ENCODE results near the gene PRICKLE4.

PRICKLE4 gene

DNA sequence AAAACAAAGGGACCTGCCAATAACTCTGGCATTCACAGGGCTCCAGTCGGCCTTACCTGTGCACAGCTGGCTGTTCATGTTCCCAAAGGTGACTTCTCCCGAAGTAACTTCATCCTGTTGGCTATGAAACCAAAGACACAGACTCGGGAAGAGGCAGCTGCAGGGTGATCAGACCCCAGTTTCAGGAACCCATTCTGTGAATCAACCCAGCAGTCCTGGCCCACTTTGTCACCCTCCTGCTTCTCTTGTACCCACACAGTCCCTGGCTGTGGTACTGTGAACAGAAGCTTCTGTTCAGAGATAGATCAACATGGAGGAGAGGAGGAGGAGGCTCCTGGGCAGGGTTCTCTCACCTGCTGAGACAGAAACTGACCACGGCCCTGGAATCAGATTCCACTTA is 24.7 kb upstream of the PRICKLE4 start (continued):
- TF ChIP-seq, protein P1, sequence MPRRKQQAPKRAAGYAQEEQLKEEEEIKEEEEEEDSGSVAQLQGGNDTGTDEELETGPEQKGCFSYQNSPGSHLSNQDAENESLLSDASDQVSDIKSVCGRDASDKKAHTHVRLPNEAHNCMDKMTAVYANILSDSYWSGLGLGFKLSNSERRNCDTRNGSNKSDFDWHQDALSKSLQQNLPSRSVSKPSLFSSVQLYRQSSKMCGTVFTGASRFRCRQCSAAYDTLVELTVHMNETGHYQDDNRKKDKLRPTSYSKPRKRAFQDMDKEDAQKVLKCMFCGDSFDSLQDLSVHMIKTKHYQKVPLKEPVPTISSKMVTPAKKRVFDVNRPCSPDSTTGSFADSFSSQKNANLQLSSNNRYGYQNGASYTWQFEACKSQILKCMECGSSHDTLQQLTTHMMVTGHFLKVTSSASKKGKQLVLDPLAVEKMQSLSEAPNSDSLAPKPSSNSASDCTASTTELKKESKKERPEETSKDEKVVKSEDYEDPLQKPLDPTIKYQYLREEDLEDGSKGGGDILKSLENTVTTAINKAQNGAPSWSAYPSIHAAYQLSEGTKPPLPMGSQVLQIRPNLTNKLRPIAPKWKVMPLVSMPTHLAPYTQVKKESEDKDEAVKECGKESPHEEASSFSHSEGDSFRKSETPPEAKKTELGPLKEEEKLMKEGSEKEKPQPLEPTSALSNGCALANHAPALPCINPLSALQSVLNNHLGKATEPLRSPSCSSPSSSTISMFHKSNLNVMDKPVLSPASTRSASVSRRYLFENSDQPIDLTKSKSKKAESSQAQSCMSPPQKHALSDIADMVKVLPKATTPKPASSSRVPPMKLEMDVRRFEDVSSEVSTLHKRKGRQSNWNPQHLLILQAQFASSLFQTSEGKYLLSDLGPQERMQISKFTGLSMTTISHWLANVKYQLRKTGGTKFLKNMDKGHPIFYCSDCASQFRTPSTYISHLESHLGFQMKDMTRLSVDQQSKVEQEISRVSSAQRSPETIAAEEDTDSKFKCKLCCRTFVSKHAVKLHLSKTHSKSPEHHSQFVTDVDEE (CRISPR knock-in tag; IDR thresholded peaks at IDR 0.05): no peak
- TF ChIP-seq GLIS3 (CRISPR knock-in tag; IDR thresholded peaks at IDR 0.05): no peak
- TF ChIP-seq PPARA (CRISPR knock-in tag; IDR thresholded peaks at IDR 0.05; ENCODE audit: borderline replicate concordance): no peak

DNA sequence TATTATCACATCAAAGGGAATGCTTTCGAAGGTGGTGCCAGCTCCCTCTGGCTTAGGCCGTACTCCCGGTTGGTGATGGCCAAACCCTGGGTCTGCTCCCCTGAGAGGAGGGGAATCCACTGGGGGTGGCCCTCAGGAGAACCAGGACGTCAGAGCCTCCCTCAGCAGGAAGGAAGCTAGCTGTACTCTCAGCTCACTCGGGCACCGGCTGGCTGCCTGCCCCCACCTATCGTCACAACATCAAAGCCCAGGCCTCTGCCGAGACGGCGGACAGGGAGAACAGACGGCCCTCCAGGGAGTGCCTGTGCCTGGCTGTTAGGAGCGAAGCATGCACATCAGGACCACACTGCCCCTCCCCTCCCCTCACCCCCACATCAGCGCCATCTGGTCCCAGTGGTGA is 24.2 kb upstream of the PRICKLE4 start:
- no peak for ATAC-seq

DNA sequence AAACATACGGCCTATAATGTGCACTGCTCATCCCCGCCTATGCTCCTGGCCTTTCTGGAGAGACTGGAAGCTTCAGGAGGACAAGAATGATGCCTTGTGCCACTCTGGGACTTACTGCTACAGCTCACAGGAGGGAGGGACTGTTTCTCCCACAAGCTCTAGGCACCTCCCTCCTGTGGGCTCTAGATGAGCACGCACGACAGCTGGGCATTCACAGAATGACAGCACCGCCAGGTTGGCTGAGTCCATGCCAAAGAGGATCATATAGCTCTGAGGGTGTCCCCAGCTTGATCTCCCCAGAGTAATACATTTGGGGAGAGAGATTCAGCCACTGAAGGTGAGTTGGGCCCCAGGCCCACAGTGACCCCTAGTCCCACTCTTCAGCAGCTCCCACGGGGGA is 23.3 kb upstream of the PRICKLE4 start:
- TF ChIP-seq BACH2 (CRISPR knock-in tag; IDR thresholded peaks at IDR 0.05; ENCODE audit: borderline replicate concordance): no peak
- TF ChIP-seq, protein P2, sequence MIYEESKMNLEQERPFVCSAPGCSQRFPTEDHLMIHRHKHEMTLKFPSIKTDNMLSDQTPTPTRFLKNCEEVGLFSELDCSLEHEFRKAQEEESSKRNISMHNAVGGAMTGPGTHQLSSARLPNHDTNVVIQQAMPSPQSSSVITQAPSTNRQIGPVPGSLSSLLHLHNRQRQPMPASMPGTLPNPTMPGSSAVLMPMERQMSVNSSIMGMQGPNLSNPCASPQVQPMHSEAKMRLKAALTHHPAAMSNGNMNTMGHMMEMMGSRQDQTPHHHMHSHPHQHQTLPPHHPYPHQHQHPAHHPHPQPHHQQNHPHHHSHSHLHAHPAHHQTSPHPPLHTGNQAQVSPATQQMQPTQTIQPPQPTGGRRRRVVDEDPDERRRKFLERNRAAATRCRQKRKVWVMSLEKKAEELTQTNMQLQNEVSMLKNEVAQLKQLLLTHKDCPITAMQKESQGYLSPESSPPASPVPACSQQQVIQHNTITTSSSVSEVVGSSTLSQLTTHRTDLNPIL (CRISPR knock-in tag; IDR thresholded peaks at IDR 0.05; ENCODE audit: low read depth): no peak
- no peak for TF ChIP-seq OSR1 (CRISPR knock-in tag; IDR thresholded peaks at IDR 0.05)
- no peak for TF ChIP-seq ZC3H10 (CRISPR knock-in tag; IDR thresholded peaks at IDR 0.05)
- no peak for TF ChIP-seq ZNF565 (CRISPR knock-in tag; conservative IDR thresholded peaks at IDR 0.05; ENCODE audit: low read depth)
- no peak for TF ChIP-seq ARNTL (CRISPR knock-in tag; IDR thresholded peaks at IDR 0.05; ENCODE audit: borderline replicate concordance, low read depth)
- TF ChIP-seq GLIS3 (CRISPR knock-in tag; IDR thresholded peaks at IDR 0.05): no peak
- TF ChIP-seq, protein P3, sequence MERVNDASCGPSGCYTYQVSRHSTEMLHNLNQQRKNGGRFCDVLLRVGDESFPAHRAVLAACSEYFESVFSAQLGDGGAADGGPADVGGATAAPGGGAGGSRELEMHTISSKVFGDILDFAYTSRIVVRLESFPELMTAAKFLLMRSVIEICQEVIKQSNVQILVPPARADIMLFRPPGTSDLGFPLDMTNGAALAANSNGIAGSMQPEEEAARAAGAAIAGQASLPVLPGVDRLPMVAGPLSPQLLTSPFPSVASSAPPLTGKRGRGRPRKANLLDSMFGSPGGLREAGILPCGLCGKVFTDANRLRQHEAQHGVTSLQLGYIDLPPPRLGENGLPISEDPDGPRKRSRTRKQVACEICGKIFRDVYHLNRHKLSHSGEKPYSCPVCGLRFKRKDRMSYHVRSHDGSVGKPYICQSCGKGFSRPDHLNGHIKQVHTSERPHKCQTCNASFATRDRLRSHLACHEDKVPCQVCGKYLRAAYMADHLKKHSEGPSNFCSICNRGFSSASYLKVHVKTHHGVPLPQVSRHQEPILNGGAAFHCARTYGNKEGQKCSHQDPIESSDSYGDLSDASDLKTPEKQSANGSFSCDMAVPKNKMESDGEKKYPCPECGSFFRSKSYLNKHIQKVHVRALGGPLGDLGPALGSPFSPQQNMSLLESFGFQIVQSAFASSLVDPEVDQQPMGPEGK (CRISPR knock-in tag; IDR thresholded peaks at IDR 0.05; ENCODE audit: borderline replicate concordance): no peak
- TF ChIP-seq ZNF70 (CRISPR knock-in tag; IDR thresholded peaks at IDR 0.05): no peak
- TF ChIP-seq, protein P4, sequence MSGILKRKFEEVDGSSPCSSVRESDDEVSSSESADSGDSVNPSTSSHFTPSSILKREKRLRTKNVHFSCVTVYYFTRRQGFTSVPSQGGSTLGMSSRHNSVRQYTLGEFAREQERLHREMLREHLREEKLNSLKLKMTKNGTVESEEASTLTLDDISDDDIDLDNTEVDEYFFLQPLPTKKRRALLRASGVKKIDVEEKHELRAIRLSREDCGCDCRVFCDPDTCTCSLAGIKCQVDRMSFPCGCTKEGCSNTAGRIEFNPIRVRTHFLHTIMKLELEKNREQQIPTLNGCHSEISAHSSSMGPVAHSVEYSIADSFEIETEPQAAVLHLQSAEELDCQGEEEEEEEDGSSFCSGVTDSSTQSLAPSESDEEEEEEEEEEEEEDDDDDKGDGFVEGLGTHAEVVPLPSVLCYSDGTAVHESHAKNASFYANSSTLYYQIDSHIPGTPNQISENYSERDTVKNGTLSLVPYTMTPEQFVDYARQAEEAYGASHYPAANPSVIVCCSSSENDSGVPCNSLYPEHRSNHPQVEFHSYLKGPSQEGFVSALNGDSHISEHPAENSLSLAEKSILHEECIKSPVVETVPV (CRISPR knock-in tag; IDR thresholded peaks at IDR 0.05): no peak
- TF ChIP-seq PPARA (CRISPR knock-in tag; IDR thresholded peaks at IDR 0.05; ENCODE audit: borderline replicate concordance): no peak
- TF ChIP-seq TOX (CRISPR knock-in tag; IDR thresholded peaks at IDR 0.05; ENCODE audit: borderline replicate concordance): no peak
- TF ChIP-seq ZFP3 (CRISPR knock-in tag; IDR thresholded peaks at IDR 0.05): no peak
- no peak for TF ChIP-seq ZNF8 (CRISPR knock-in tag; IDR thresholded peaks at IDR 0.05)
- TF ChIP-seq ESRRG (CRISPR knock-in tag; IDR thresholded peaks at IDR 0.05): no peak
- TF ChIP-seq TCF4 (CRISPR knock-in tag; IDR thresholded peaks at IDR 0.05; ENCODE audit: borderline replicate concordance): no peak
- TF ChIP-seq, protein P5, sequence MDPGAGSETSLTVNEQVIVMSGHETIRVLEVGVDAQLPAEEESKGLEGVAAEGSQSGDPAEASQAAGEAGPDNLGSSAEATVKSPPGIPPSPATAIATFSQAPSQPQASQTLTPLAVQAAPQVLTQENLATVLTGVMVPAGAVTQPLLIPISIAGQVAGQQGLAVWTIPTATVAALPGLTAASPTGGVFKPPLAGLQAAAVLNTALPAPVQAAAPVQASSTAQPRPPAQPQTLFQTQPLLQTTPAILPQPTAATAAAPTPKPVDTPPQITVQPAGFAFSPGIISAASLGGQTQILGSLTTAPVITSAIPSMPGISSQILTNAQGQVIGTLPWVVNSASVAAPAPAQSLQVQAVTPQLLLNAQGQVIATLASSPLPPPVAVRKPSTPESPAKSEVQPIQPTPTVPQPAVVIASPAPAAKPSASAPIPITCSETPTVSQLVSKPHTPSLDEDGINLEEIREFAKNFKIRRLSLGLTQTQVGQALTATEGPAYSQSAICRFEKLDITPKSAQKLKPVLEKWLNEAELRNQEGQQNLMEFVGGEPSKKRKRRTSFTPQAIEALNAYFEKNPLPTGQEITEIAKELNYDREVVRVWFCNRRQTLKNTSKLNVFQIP (CRISPR knock-in tag; IDR thresholded peaks at IDR 0.05; ENCODE audit: borderline replicate concordance, low read depth): no peak
- TF ChIP-seq ISL1 (CRISPR knock-in tag; IDR thresholded peaks at IDR 0.05): no peak
- TF ChIP-seq RARB (CRISPR knock-in tag; IDR thresholded peaks at IDR 0.05): no peak
- no peak for TF ChIP-seq CSDC2 (CRISPR knock-in tag; IDR thresholded peaks at IDR 0.05)
- ATAC-seq: no peak

More for the DNA sequence above, 24.2 kb upstream of the PRICKLE4 start:
- TF ChIP-seq ZNF565 (CRISPR knock-in tag; conservative IDR thresholded peaks at IDR 0.05; ENCODE audit: low read depth) (no peak), ARNTL (CRISPR knock-in tag; IDR thresholded peaks at IDR 0.05; ENCODE audit: borderline replicate concordance, low read depth) (no peak), BACH2 (CRISPR knock-in tag; IDR thresholded peaks at IDR 0.05; ENCODE audit: borderline replicate concordance) (no peak)
- TF ChIP-seq, protein P5 (CRISPR knock-in tag; IDR thresholded peaks at IDR 0.05; ENCODE audit: borderline replicate concordance, low read depth): no peak
